EH (cell line): ENCODE data around the gene RANBP6.
A peak's percentile ranks its signal among the peaks of the same experiment; 100 is the strongest.

Experiments used
- DNase-seq: peaks from one replicate; pipeline ENCODE4 v3.0.0-alpha.2; 2015; ENCODE audit warnings: low read depth

RANBP6 gene

DNA sequence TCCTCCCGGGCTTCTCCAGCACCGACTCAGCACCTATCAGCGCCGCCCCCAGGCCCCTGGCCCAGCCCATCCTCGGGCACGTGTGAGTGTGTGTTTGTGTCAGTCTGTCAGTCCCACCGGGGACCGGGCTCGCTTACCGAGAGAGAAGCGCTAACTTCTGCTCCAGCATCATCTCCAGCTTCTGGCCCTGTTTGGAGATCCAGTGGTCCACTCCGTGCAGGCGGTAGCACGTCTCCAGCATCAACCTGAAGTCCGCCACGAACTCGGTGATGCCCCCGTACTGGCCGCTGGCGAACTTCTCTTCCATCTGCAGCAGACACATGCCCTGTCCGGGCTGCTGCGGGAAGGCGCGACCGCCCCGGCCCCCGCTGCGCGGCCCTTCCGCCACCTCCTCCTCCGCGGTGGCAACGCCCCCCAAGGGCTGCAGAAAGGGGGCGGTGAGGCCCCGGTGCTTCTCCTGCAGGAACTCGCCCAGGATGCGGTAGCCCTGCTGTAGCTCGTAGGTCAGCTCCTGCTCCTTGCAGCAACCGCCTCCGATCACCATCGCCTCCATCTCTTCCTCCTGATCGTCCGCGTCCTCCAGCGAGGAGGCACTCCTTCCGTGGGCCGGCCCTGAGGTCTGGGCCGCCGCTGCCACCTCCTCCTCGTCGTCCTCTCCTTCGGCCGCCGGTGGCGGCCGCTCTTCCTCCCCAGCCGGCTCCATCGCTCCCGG is 8.2 kb downstream of the RANBP6 start:
- peak; percentile 84 for DNase-seq

DNA sequence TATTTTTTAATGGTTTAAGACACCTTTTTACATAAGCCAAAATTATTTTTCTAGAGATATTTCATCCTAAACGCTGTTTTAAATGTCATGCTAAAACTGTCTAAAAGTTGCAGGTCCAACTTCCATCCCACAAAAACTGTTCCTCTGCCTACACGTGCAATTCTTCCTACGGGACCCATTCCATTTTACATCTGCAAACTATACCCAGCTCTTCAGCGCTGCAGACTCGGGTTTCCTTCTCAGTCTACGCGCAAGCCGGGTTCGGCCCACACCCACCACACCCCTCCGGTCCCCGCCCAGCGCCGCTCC is 8.7 kb downstream of the RANBP6 start:
- DNase-seq = no peak

DNA sequence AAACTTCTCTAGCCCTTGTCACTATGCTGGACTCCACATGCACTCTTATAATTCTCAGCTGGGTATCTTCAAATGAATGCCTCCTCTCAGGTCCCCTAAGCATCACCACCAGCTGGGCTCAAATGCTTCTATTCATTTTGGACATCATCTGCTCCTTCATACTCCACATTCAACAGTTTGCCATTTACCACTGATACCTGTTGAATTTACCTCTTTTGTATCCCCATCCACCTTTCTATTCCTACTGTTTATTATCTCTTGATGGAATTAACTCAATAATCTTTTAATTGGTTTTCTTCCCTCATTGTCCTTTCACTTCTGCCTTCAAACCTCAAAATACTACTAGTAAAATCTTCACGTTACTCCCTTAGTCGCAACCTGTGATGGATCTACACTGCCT is 14.5 kb downstream of the RANBP6 start:
- DNase-seq = no peak

DNA sequence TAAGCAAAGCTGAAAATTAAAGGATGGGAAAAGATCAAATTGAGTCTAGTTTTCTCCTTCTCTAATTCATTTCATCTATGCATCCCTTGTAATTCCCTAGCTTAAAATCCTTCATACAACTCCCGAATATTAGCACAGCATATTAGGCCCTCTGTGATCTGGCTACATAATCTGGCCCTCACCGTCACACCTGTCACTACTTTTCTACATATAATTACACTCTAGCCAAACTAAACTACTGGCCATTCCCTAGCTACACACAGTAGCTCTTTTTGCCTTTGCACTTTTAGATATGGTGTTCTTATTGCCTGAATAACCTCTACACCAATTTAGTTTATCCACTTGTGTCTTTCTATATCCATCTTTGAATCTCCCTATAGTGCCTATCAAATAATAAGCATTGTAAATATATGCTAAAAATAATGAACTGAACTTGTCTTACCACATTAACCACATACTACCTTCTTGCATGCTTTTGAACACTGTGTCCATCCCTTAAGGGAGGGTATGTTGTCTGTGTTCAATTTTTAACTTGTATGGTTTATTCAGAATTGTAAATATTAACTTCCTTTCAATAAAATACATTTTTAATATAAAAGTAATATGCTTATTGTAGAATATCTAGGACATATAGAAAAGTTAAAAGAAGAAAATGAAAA is 15.9 kb downstream of the RANBP6 start:
- DNase-seq = no peak

DNA sequence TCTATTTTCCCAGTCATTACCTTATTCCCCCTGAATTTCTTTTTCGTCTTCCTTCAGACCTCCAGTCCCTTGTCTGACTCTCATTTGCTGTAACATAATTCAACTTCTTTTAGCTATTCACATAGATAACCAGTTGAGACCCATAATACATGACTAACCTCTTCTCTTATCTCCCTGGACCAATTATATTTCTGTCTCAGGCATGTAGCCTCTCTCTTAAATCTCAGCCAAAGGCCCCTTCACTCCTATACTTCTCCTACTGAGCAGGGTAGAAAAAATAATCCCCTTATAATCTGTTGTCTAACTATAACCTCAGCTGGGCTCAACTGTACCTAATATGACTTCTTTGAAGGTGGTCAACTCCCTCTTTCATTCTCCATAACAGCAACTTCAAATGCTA is 20.9 kb downstream of the RANBP6 start:
- DNase-seq = no peak

DNA sequence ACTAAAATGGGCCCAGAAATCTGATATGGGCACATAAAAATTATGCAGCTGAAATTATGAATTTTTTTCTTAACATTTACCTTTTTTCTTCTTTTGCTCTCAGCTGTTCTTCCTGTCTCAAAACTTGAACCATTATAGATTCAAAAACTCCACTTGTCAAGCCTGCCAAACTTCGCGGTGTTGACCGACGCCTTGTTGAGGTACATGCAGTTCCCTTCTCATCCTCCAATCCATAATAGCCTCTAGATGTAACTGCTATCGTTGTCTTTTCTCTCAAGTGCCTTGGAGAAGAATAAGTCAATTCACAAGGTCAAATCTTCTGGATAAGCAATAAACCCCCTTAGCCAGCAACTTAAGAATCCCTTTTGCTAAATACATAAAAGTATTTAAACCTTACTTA is 27.2 kb downstream of the RANBP6 start:
- DNase-seq = no peak

DNA sequence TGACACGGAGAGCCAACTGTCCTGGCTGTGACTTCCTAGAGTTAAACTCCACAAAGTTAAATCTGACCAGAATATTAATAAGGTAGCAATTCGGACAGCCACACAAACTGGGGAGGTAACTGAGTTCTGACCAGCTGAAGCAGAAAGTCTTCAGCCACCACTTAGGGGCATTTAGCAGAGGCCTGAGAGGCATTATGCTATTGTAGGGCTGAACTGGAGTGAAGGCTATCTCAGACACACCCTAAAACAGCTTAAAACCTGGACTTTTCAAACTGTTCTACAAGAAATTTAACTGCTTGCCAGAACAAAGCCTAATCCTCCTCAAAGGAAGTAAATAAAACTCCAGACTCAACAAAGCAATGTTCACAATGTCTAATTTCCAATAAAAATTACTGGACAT is 32.4 kb downstream of the RANBP6 start:
- no peak for DNase-seq

DNA sequence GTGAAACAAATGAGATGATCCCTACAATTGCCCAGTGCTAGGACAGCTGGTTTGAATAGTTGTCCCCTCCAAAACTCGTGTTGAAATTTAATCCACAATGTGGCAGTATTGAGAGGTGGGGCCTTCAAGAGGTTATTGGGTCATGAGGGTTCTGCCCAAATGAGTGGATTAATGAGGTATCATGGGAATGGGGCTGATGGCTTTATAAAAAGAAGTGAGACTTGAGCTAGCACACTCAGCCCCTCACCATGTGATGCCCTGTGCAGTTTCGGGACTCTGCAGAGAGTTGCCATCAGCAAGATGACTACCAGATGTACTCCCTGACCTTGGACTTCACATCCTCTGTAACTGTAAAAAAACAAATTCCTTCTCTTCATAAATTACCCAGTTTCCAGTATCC is 33.1 kb downstream of the RANBP6 start:
- DNase-seq = peak; percentile 4

DNA sequence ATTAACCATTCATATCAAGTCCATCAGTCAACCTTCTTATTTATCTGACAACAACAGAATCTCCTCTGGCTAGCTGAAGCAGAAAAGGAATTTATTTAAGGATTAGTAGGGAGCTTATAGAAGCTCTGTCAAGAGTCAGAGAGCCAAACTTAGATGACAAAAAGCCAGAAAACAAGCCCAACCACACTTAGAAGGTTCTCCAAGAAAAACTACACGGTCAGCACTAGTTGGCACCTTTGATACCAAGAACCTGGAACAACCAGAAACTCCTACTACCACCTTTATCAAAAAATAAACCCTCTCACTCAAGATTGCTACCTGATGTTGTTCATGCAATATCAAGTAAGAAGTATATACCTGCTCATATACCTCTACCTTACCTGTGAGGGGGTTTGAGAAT is 36.9 kb downstream of the RANBP6 start:
- no peak for DNase-seq

DNA sequence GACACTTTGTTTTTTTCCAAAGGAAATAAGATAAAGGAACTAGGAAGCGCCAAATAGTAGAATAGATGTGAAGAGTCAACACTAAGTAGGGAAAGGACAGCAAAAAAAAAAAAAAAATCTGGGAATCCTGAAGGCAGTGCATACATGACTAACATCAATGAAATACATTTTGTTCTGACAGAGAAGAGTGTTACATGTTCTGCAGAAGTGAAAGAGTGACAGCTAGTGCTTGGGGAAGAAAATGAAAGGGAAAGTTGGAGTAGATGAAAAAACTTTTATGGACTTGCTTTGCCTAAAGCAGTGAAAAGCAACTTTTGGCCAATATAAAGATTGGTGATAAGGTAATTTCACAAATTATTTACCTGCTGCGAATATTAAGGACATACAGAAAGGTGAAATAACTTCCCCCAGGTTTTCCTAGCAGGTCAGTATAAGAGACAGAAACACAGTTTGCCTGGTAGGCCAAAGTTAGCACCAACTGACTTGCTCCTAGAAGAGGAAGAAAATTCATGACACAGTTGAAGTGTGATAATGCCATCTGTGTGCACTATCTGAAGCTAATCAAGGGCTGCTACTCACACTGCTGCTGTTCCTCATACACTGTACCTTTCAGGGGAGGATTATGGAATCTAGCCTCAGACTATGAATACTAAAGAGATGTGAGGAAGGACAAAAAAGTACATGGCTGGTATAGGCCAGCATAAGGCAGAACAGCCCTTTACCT is 38.6 kb downstream of the RANBP6 start:
- peak; percentile 19 for DNase-seq

DNA sequence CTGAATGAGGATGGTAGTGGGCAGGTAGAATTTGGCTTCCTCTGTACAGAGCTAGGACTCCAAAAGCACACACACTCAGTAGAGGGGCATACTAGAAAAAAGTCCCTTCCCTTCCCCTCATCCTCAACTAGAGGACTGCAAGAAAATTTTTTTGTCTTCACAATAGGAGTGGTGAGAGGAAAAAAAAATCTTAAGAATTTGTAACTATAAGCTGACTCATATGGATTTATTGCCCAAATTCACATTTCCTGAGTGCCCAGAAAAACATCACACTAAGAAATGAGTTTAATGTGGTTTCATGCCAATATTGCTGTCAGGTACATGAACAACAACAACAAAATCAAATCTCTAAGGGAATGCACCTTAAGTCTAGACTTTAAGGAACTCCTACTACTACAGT is 43.7 kb downstream of the RANBP6 start:
- DNase-seq = peak; percentile 59
